Tibial artery (tissue), 4 donors: ENCODE measurements around the gene HSP90AB1.

Experiments
- DNase-seq, 2 donors: peaks; one replicate each; pipeline ENCODE4 v3.0.0-alpha.2; 2019
- H3K27ac ChIP-seq, 2 donors: fragments of 200-600 bp; sonication (generic) in 1 of 2; 1 replicate in 1 of 2; 2 replicates in 1 of 2; pipeline ENCODE4 v1.5.1; 2018 to 2019; ENCODE audit warnings: mild to moderate bottlenecking in 1 of 2
- H3K27me3 ChIP-seq, 2 donors: fragments of 200-600 bp; sonication (generic) in 1 of 2; one replicate each; pipeline versions ENCODE4 v1.5.1 to v1.6.0; 2016 to 2019
- H3K36me3 ChIP-seq, 3 donors: fragments of 200-600 bp; sonication (generic) in 2 of 3; one replicate each; pipeline ENCODE4 v1.5.1; 2016 to 2019; ENCODE audit warnings: mild to moderate bottlenecking in 2 of 3
- H3K4me1 ChIP-seq, 4 donors: fragments of 200-600 bp; sonication (generic) in 2 of 4; 1 replicate in 3 of 4; 2 replicates in 1 of 4; pipeline ENCODE4 v1.5.1; 2016 to 2019
- H3K4me3 ChIP-seq, 2 donors: fragments of 200-600 bp; sonication (generic) in 1 of 2; 1 replicate in 1 of 2; 2 replicates in 1 of 2; pipeline ENCODE4 v1.5.1; 2018 to 2019; ENCODE audit warnings: mild to moderate bottlenecking in 2 of 2
- H3K9me3 ChIP-seq, 3 donors: fragments of 200-600 bp; sonication (generic) in 1 of 3; one replicate each; pipeline ENCODE4 v1.5.1; 2016 to 2019
- CTCF ChIP-seq, 2 experiments: fragments of 200-600 bp in 1 of 2; fragments of 450-650 bp in 1 of 2; IDR thresholded peaks; one replicate each; pipeline ENCODE4 v1.5.1; 2017 to 2019; ENCODE audit warnings: antibody characterized with exemption in 2 of 2, mild to moderate bottlenecking in 1 of 2, moderate library complexity in 1 of 2
- intact Hi-C: fragments of 100-400 bp; cut with DNase I; formaldehyde crosslinking; loops from one replicate; pipeline ENCODE4 v1.15.0; 2023; ENCODE audit warnings: low total_unique reads

The HSP90AB1 gene

GRCh38 chr6:44202332-44202971, 44.4 kb upstream of the HSP90AB1 start:
- Histone ChIP-seq H3K27me3 (no peaks in the 10 kb centered on the region), H3K9me3 (no peaks in the 10 kb centered on the region), H3K36me3 (no peaks in the 10 kb centered on the region), H3K27ac (no peak overlapping the region), H3K4me3 (no peak overlapping the region), H3K4me1 (peaks cover 0 to 3% (median 0%) of the 10 kb centered on the region in 4 donors)
- intact Hi-C loops, result no loop called here
- no peak for TF ChIP-seq CTCF (IDR thresholded peaks at IDR 0.05)
- no peak for DNase-seq

GRCh38 chr6:44202972-44203750, 43.7 kb upstream of the HSP90AB1 start:
- no peak overlapping the region for H3K27ac ChIP-seq
- H3K4me1 ChIP-seq, result peaks cover 0 to 3% (median 0%) of the 10 kb centered on the region in 4 donors
- intact Hi-C loops, result no loop called here
- H3K27me3 ChIP-seq, result no peaks in the 10 kb centered on the region
- no peaks in the 10 kb centered on the region for H3K36me3 ChIP-seq
- no peak for DNase-seq
- no peak overlapping the region for H3K4me3 ChIP-seq
- H3K9me3 ChIP-seq, result no peaks in the 10 kb centered on the region
- TF ChIP-seq CTCF (IDR thresholded peaks at IDR 0.05), result no peak

GRCh38 chr6:44203955-44204354, 42.9 kb upstream of the HSP90AB1 start:
- Histone ChIP-seq H3K4me3 (no peak overlapping the region), H3K9me3 (no peaks in the 10 kb centered on the region), H3K27me3 (no peaks in the 10 kb centered on the region), H3K4me1 (peaks cover 0 to 3% (median 0%) of the 10 kb centered on the region in 4 donors), H3K36me3 (no peaks in the 10 kb centered on the region), H3K27ac (no peak overlapping the region)
- no peak for TF ChIP-seq CTCF (IDR thresholded peaks at IDR 0.05)
- intact Hi-C loops, result no loop called here
- no peak for DNase-seq

GRCh38 chr6:44207966-44208365, 38.9 kb upstream of the HSP90AB1 start:
- H3K9me3 ChIP-seq, result no peaks in the 10 kb centered on the region
- H3K27ac ChIP-seq, result no peak overlapping the region
- H3K4me1 ChIP-seq, result no peaks in the 10 kb centered on the region
- no peak for TF ChIP-seq CTCF (IDR thresholded peaks at IDR 0.05)
- no peaks in the 10 kb centered on the region for H3K27me3 ChIP-seq
- H3K36me3 ChIP-seq, result no peaks in the 10 kb centered on the region
- intact Hi-C loops, result no loop called here
- no peak overlapping the region for H3K4me3 ChIP-seq
- no peak for DNase-seq

- Histone ChIP-seq H3K9me3 (no peaks in the 10 kb centered on the region), H3K27ac (no peak overlapping the region), H3K4me1 (no peaks in the 10 kb centered on the region), H3K4me3 (no peak overlapping the region), H3K27me3 (no peaks in the 10 kb centered on the region), H3K36me3 (no peaks in the 10 kb centered on the region)
- DNase-seq, result no peak
- TF ChIP-seq CTCF (IDR thresholded peaks at IDR 0.05), result no peak
- intact Hi-C loops, result no loop called here
Observed at GRCh38 chr6:44211284-44211683, 35.6 kb upstream of the HSP90AB1 start.
